ENCODE data around the gene PDIA2.

Gene PDIA2

GRCh38 chr16:317583-317982 is 34.6 kb downstream of the PDIA2 start:
- POLR2A ChIA-PET, result no interaction called here
- DNase-seq, result no peak
- H3K4me3 ChIP-seq (ENCODE audit: control insufficient read depth in 1 of 7, extremely low read depth in 1 of 7, insufficient read depth in 4 of 7, low read depth in 2 of 7, low read length in 6 of 7), result no peak overlapping the region
- no peaks in the 10 kb centered on the region for H3K9me3 ChIP-seq (ENCODE audit: control extremely low read depth in 1 of 5, control insufficient read depth in 4 of 5, insufficient read depth in 2 of 5, low read depth in 1 of 5, low read length in 4 of 5)
- CTCF ChIA-PET, result interaction anchor here (1.5 kb wide), 1 partner anchor 12 kb away, joined by 4 read pairs; no protein-coding TSS in a partner anchor
- H3K4me1 ChIP-seq (ENCODE audit: control extremely low read depth in 1 of 4, control insufficient read depth in 4 of 4, insufficient read depth in 4 of 4, low read length in 3 of 4), result peaks cover 0 to 9% (median 0%) of the 10 kb centered on the region in 4 experiments
- peaks cover 6 to 54% (median 40%) of the 10 kb centered on the region in 4 experiments for H3K36me3 ChIP-seq (ENCODE audit: control insufficient read depth in 4 of 4, insufficient read depth in 4 of 4, low read length in 3 of 4)
- no peaks in the 10 kb centered on the region for H3K27me3 ChIP-seq (replicated peaks in 2 of 5; ENCODE audit: control insufficient read depth in 4 of 5, insufficient read depth in 5 of 5, low read length in 4 of 5)
- 98% methylated on average over 5 of the region's 5 CpGs for WGBS (ENCODE audit: insufficient coverage)
- H3K27ac ChIP-seq (ENCODE audit: insufficient read depth in 1 of 2, low read depth in 1 of 2, low read length in 2 of 2, poor library complexity in 1 of 2, severe bottlenecking in 2 of 2), result no peak overlapping the region

DNA sequence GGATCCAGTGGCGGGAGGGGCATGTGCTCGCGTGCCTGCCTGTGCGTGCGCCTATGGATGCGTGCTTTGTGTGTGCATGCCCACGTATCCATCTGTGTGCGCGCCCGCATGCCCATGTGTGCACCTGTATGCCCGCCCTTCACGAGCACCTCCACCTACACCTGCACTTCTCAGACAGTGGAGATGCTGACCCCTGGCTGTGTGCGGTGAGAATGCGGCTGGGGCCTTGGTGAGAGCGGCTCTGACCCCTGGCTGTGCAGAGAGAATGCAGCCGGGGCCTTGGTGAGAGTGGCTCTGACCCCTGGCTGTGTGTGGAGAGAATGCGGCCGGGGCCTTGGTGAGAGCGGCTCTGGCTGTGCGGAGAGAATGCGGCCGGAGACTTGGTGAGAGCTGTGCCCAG is 35.7 kb downstream of the PDIA2 start:
- WGBS (ENCODE audit: insufficient coverage), result 97% methylated on average over 17 of the region's 22 CpGs
- Histone ChIP-seq H3K4me1 (ENCODE audit: control extremely low read depth in 1 of 4, control insufficient read depth in 4 of 4, insufficient read depth in 4 of 4, low read length in 3 of 4) (peaks cover 0 to 9% (median under 1%) of the 10 kb centered on the region in 4 experiments), H3K27ac (ENCODE audit: insufficient read depth in 1 of 2, low read depth in 1 of 2, low read length in 2 of 2, poor library complexity in 1 of 2, severe bottlenecking in 2 of 2) (no peak overlapping the region), H3K4me3 (ENCODE audit: control insufficient read depth in 1 of 7, extremely low read depth in 1 of 7, insufficient read depth in 4 of 7, low read depth in 2 of 7, low read length in 6 of 7) (no peak overlapping the region), H3K27me3 (replicated peaks in 2 of 5; ENCODE audit: control insufficient read depth in 4 of 5, insufficient read depth in 5 of 5, low read length in 4 of 5) (no peaks in the 10 kb centered on the region), H3K36me3 (ENCODE audit: control insufficient read depth in 4 of 4, insufficient read depth in 4 of 4, low read length in 3 of 4) (peaks cover 4 to 44% (median 31%) of the 10 kb centered on the region in 4 experiments), H3K9me3 (ENCODE audit: control extremely low read depth in 1 of 5, control insufficient read depth in 4 of 5, insufficient read depth in 2 of 5, low read depth in 1 of 5, low read length in 4 of 5) (no peaks in the 10 kb centered on the region)
- POLR2A ChIA-PET, result no interaction called here
- peak in 1 of 3 donors; percentile 22 for DNase-seq
- CTCF ChIA-PET, result interaction anchor here (0.7 to 1.5 kb wide), 2 partner anchors 13 to 99 kb away, joined by 4 read pairs; no protein-coding TSS in a partner anchor

- no peak for DNase-seq
- ChIA-PET CTCF (interaction anchor here (1.1 to 1.4 kb wide), 2 partner anchors 16 to 85 kb away, joined by 3 to 4 read pairs; no protein-coding TSS in a partner anchor), POLR2A (no interaction called here)
- H3K4me1 ChIP-seq (ENCODE audit: control extremely low read depth in 1 of 4, control insufficient read depth in 4 of 4, insufficient read depth in 4 of 4, low read length in 3 of 4), result peaks cover under 1 to 22% (median 15%) of the 10 kb centered on the region in 4 experiments
- no peaks in the 10 kb centered on the region for H3K9me3 ChIP-seq (ENCODE audit: control extremely low read depth in 1 of 5, control insufficient read depth in 4 of 5, insufficient read depth in 2 of 5, low read depth in 1 of 5, low read length in 4 of 5)
- H3K4me3 ChIP-seq (ENCODE audit: control insufficient read depth in 1 of 7, extremely low read depth in 1 of 7, insufficient read depth in 4 of 7, low read depth in 2 of 7, low read length in 6 of 7), result no peak overlapping the region
- H3K27me3 ChIP-seq (replicated peaks in 2 of 5; ENCODE audit: control insufficient read depth in 4 of 5, insufficient read depth in 5 of 5, low read length in 4 of 5), result no peaks in the 10 kb centered on the region
- H3K27ac ChIP-seq (ENCODE audit: insufficient read depth in 1 of 2, low read depth in 1 of 2, low read length in 2 of 2, poor library complexity in 1 of 2, severe bottlenecking in 2 of 2), result no peak overlapping the region
- WGBS (ENCODE audit: insufficient coverage), result 100% methylated on average over 2 of the region's 5 CpGs
- H3K36me3 ChIP-seq (ENCODE audit: control insufficient read depth in 4 of 4, insufficient read depth in 4 of 4, low read length in 3 of 4), result peaks cover 0 to 30% (median 21%) of the 10 kb centered on the region in 4 experiments
These were observed 37.2 kb downstream of the PDIA2 start for GRCh38 chr16:320206-320605.

GRCh38 chr16:321532-321931 is 38.6 kb downstream of the PDIA2 start:
- ChIA-PET POLR2A (no interaction called here), CTCF (interaction anchor here (1.1 to 1.8 kb wide), 3 partner anchors 15 to 29 kb away, joined by 3 to 4 read pairs (median 3); no protein-coding TSS in a partner anchor)
- Histone ChIP-seq H3K9me3 (ENCODE audit: control extremely low read depth in 1 of 5, control insufficient read depth in 4 of 5, insufficient read depth in 2 of 5, low read depth in 1 of 5, low read length in 4 of 5) (no peaks in the 10 kb centered on the region), H3K27me3 (replicated peaks in 2 of 5; ENCODE audit: control insufficient read depth in 4 of 5, insufficient read depth in 5 of 5, low read length in 4 of 5) (no peaks in the 10 kb centered on the region), H3K36me3 (ENCODE audit: control insufficient read depth in 4 of 4, insufficient read depth in 4 of 4, low read length in 3 of 4) (peaks cover 0 to 30% (median 20%) of the 10 kb centered on the region in 4 experiments), H3K4me3 (ENCODE audit: control insufficient read depth in 1 of 7, extremely low read depth in 1 of 7, insufficient read depth in 4 of 7, low read depth in 2 of 7, low read length in 6 of 7) (no peak overlapping the region), H3K27ac (ENCODE audit: insufficient read depth in 1 of 2, low read depth in 1 of 2, low read length in 2 of 2, poor library complexity in 1 of 2, severe bottlenecking in 2 of 2) (peak overlapping the region in 1 of 2 experiments; percentile 16), H3K4me1 (ENCODE audit: control extremely low read depth in 1 of 4, control insufficient read depth in 4 of 4, insufficient read depth in 4 of 4, low read length in 3 of 4) (peaks cover 1 to 29% (median 25%) of the 10 kb centered on the region in 4 experiments)
- DNase-seq, result no peak
- 95% methylated on average over 7 of the region's 9 CpGs for WGBS (ENCODE audit: insufficient coverage)

GRCh38 chr16:322476-323143 is 39.6 kb downstream of the PDIA2 start:
- Histone ChIP-seq H3K36me3 (ENCODE audit: control insufficient read depth in 4 of 4, insufficient read depth in 4 of 4, low read length in 3 of 4) (peaks cover 0 to 25% (median 12%) of the 10 kb centered on the region in 4 experiments), H3K27ac (ENCODE audit: insufficient read depth in 1 of 2, low read depth in 1 of 2, low read length in 2 of 2, poor library complexity in 1 of 2, severe bottlenecking in 2 of 2) (no peak overlapping the region), H3K9me3 (ENCODE audit: control extremely low read depth in 1 of 5, control insufficient read depth in 4 of 5, insufficient read depth in 2 of 5, low read depth in 1 of 5, low read length in 4 of 5) (no peaks in the 10 kb centered on the region), H3K4me1 (ENCODE audit: control extremely low read depth in 1 of 4, control insufficient read depth in 4 of 4, insufficient read depth in 4 of 4, low read length in 3 of 4) (peaks cover 1 to 36% (median 30%) of the 10 kb centered on the region in 4 experiments), H3K27me3 (replicated peaks in 2 of 5; ENCODE audit: control insufficient read depth in 4 of 5, insufficient read depth in 5 of 5, low read length in 4 of 5) (no peaks in the 10 kb centered on the region), H3K4me3 (ENCODE audit: control insufficient read depth in 1 of 7, extremely low read depth in 1 of 7, insufficient read depth in 4 of 7, low read depth in 2 of 7, low read length in 6 of 7) (no peak overlapping the region)
- ChIA-PET POLR2A (interaction anchor here (0.6 kb wide), 1 partner anchor 216 kb away, joined by 4 read pairs; no protein-coding TSS in a partner anchor), CTCF (interaction anchor here (1.8 kb wide), 1 partner anchor 16 kb away, joined by 4 read pairs; no protein-coding TSS in a partner anchor)
- 96% methylated on average over 7 of the region's 13 CpGs for WGBS (ENCODE audit: insufficient coverage)
- DNase-seq, result no peak

DNA sequence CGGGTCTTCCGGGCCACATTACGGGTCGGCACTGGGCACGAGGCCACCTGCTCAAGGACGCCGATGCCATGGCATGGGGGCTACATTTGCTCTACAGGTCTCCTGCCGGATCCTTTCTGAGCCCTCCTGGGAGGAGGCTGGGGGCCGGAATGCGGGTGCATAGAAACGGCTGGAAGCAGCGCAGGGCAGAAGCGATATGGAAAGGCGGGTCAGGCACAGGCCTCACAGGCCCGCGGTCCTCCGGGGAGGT is 41.2 kb downstream of the PDIA2 start:
- no peaks in the 10 kb centered on the region for H3K27me3 ChIP-seq (replicated peaks in 2 of 5; ENCODE audit: control insufficient read depth in 4 of 5, insufficient read depth in 5 of 5, low read length in 4 of 5)
- 96% methylated on average over 14 of the region's 17 CpGs for WGBS (ENCODE audit: insufficient coverage)
- CTCF ChIA-PET, result interaction anchor here (1.1 to 1.7 kb wide), 3 partner anchors 20 to 25 kb away, joined by 3 to 4 read pairs (median 4); no protein-coding TSS in a partner anchor
- DNase-seq, result no peak
- POLR2A ChIA-PET, result interaction anchor here (1.1 to 2.3 kb wide), 3 partner anchors 13 to 78 kb away, joined by 3 to 8 read pairs (median 3); partner anchors contain the start of gene DECR2
- H3K4me3 ChIP-seq (ENCODE audit: control insufficient read depth in 1 of 7, extremely low read depth in 1 of 7, insufficient read depth in 4 of 7, low read depth in 2 of 7, low read length in 6 of 7), result peak overlapping the region in 2 of 7 experiments; percentile 62 to 70
- H3K9me3 ChIP-seq (ENCODE audit: control extremely low read depth in 1 of 5, control insufficient read depth in 4 of 5, insufficient read depth in 2 of 5, low read depth in 1 of 5, low read length in 4 of 5), result no peaks in the 10 kb centered on the region
- H3K27ac ChIP-seq (ENCODE audit: insufficient read depth in 1 of 2, low read depth in 1 of 2, low read length in 2 of 2, poor library complexity in 1 of 2, severe bottlenecking in 2 of 2), result peak overlapping the region in 1 of 2 experiments; percentile 58
- peaks cover 0 to 12% (median 6%) of the 10 kb centered on the region in 4 experiments for H3K36me3 ChIP-seq (ENCODE audit: control insufficient read depth in 4 of 4, insufficient read depth in 4 of 4, low read length in 3 of 4)
- H3K4me1 ChIP-seq (ENCODE audit: control extremely low read depth in 1 of 4, control insufficient read depth in 4 of 4, insufficient read depth in 4 of 4, low read length in 3 of 4), result peaks cover 1 to 44% (median 34%) of the 10 kb centered on the region in 4 experiments

Measured in common myeloid progenitor, CD34-positive (primary cell).